CD14-positive monocyte (primary cell): ENCODE data around the gene DNASE1. TPM values are rescaled to one million over a fixed set of nuclear protein-coding genes. Genes with fewer than 3 reads are reported as not detected.

Experiments used
- DNase-seq, 3 donors: peaks; one replicate each; pipeline ENCODE4 v3.0.0-alpha.2; 2011 to 2022
- H2AFZ ChIP-seq: 2 replicates; pipeline ENCODE4 v1.6.0; 2012; ENCODE audit warnings: mild to moderate bottlenecking, low read depth, low read length, inconsistent platforms; ENCODE audit not compliant: insufficient read depth, poor library complexity, severe bottlenecking
- H3K27ac ChIP-seq, 2 donors: 1 replicate in 1 of 2; 2 replicates in 1 of 2; pipeline ENCODE4 v1.5.1; 2012 to 2013; ENCODE audit warnings: low read length in 2 of 2, control low read depth in 1 of 2, inconsistent platforms in 1 of 2, low read depth in 1 of 2, mild to moderate bottlenecking in 1 of 2
- H3K27me3 ChIP-seq, 2 donors: one replicate each; pipeline versions ENCODE4 v1.6.0 to v1.6.1; 2011 to 2013; ENCODE audit warnings: low read length in 2 of 2; ENCODE audit not compliant: control insufficient read depth in 2 of 2, insufficient read depth in 2 of 2
- H3K36me3 ChIP-seq, 2 donors: replicated peaks in 1 of 2; 1 replicate in 1 of 2; 2 replicates in 1 of 2; pipeline versions ENCODE4 v1.5.1 to v1.6.1; 2012 to 2013; ENCODE audit warnings: low read length in 2 of 2, control low read depth in 1 of 2, inconsistent platforms in 1 of 2, mild to moderate bottlenecking in 1 of 2; ENCODE audit not compliant: insufficient read depth in 2 of 2, control insufficient read depth in 1 of 2
- H3K4me1 ChIP-seq, 2 donors: 1 replicate in 1 of 2; 2 replicates in 1 of 2; pipeline versions ENCODE4 v1.5.1 to v1.6.1; 2012 to 2013; ENCODE audit warnings: low read length in 2 of 2, control low read depth in 1 of 2, inconsistent platforms in 1 of 2, mild to moderate bottlenecking in 1 of 2, moderate library complexity in 1 of 2; ENCODE audit not compliant: insufficient read depth in 2 of 2, control insufficient read depth in 1 of 2
- H3K4me2 ChIP-seq: replicated peaks from 2 replicates; pipeline ENCODE3; 2012; ENCODE audit warnings: low read length, moderate library complexity, mild to moderate bottlenecking; ENCODE audit not compliant: poor library complexity, severe bottlenecking; ENCODE audit errors: extremely low read depth
- H3K4me3 ChIP-seq, 3 experiments: fragments of 200-600 bp in 1 of 3; sonication (generic) in 1 of 3; replicated peaks in 1 of 3; 1 replicate in 2 of 3; 2 replicates in 1 of 3; pipeline ENCODE4 v1.5.1; 2011 to 2013; ENCODE audit warnings: low read length in 3 of 3, mild to moderate bottlenecking in 3 of 3, control low read depth in 2 of 3, low read depth in 2 of 3, inconsistent platforms in 1 of 3, moderate library complexity in 1 of 3
- H3K79me2 ChIP-seq: 2 replicates; pipeline ENCODE4 v1.6.0; 2012; ENCODE audit warnings: mild to moderate bottlenecking, control low read depth, inconsistent platforms, low read length, moderate library complexity; ENCODE audit not compliant: insufficient read depth
- H3K9ac ChIP-seq: 2 replicates; pipeline ENCODE4 v1.6.0; 2017; ENCODE audit warnings: low read length, mild to moderate bottlenecking; ENCODE audit not compliant: insufficient read depth, poor library complexity, severe bottlenecking
- H3K9me3 ChIP-seq, 2 donors: replicated peaks in 1 of 2; 1 replicate in 1 of 2; 2 replicates in 1 of 2; pipeline versions ENCODE4 v1.5.1 to v1.6.1; 2012 to 2013; ENCODE audit warnings: low read length in 2 of 2, control low read depth in 1 of 2; ENCODE audit not compliant: control insufficient read depth in 1 of 2, insufficient read depth in 1 of 2
- H4K20me1 ChIP-seq: 2 replicates; pipeline ENCODE4 v1.6.0; 2012; ENCODE audit warnings: mild to moderate bottlenecking, low read length, control low read depth, moderate library complexity; ENCODE audit not compliant: insufficient read depth
- H3K27ac Mint-ChIP-seq, 7 donors: one replicate each; pipeline ENCODE4 v1.8.0; 2020; ENCODE audit warnings: mild to moderate bottlenecking in 7 of 7, mixed read lengths in 7 of 7, moderate library complexity in 6 of 7, inconsistent platforms in 2 of 7
- H3K27me3 Mint-ChIP-seq, 3 donors: one replicate each; pipeline ENCODE4 v1.8.0; 2021 to 2022; ENCODE audit warnings: low read depth in 3 of 3, mild to moderate bottlenecking in 3 of 3, mixed read lengths in 3 of 3, moderate library complexity in 3 of 3, inconsistent platforms in 1 of 3
- H3K36me3 Mint-ChIP-seq, 2 donors: one replicate each; pipeline ENCODE4 v1.8.0; 2020; ENCODE audit warnings: mixed read lengths in 2 of 2, inconsistent platforms in 1 of 2, mild to moderate bottlenecking in 1 of 2
- H3K4me1 Mint-ChIP-seq: one replicate; pipeline ENCODE4 v1.8.0; 2020; ENCODE audit warnings: mild to moderate bottlenecking, mixed read lengths
- H3K4me3 Mint-ChIP-seq, 2 donors: one replicate each; pipeline ENCODE4 v1.8.0; 2020; ENCODE audit warnings: mild to moderate bottlenecking in 2 of 2, mixed read lengths in 2 of 2, moderate library complexity in 1 of 2
- H3K9me3 Mint-ChIP-seq, 7 donors: one replicate each; pipeline ENCODE4 v1.8.0; 2020 to 2022; ENCODE audit warnings: mixed read lengths in 7 of 7, mild to moderate bottlenecking in 6 of 7, moderate library complexity in 6 of 7, inconsistent platforms in 2 of 7
- WGBS: methylation state at CpG from one replicate; pipeline ENCODE4 v1.1.5; 2013; ENCODE audit warnings: missing lambda C conversion rate; ENCODE audit not compliant: insufficient coverage; 5-methylcytosine and 5-hydroxymethylcytosine counted together
- intact Hi-C, 2 donors: fragments of 100-400 bp; cut with micrococcal nuclease; formaldehyde crosslinking; loops; one replicate each; pipeline versions ENCODE4 v1.15.0 to v1.15.1; 2023
- polyA plus RNA-seq, 3 donors: library from polyadenylated mRNA; depleted of rRNA in 1 of 3; unstranded in 2 of 3; stranded (reverse) in 1 of 3; fragments of 300-500 nt in 2 of 3; fragments of >200 nt in 1 of 3; fragmentation: Illumina TruSeq in 2 of 3; gene quantifications; 1 replicate in 2 of 3; 2 replicates in 1 of 3; pipeline ENCODE4 v1.2.3, GENCODE V29; 2012 to 2021
- TF ChIP-seq, protein P1 (sequence below): fragments of 200-600 bp; IDR thresholded peaks from one replicate; pipeline ENCODE4 v1.8.0; 2022; ENCODE audit warnings: antibody characterized with exemption, mild to moderate bottlenecking

DNASE1 gene
- polyA plus RNA-seq, 3 donors: 1.5 to 21.1 TPM; not detected in 1

DNA sequence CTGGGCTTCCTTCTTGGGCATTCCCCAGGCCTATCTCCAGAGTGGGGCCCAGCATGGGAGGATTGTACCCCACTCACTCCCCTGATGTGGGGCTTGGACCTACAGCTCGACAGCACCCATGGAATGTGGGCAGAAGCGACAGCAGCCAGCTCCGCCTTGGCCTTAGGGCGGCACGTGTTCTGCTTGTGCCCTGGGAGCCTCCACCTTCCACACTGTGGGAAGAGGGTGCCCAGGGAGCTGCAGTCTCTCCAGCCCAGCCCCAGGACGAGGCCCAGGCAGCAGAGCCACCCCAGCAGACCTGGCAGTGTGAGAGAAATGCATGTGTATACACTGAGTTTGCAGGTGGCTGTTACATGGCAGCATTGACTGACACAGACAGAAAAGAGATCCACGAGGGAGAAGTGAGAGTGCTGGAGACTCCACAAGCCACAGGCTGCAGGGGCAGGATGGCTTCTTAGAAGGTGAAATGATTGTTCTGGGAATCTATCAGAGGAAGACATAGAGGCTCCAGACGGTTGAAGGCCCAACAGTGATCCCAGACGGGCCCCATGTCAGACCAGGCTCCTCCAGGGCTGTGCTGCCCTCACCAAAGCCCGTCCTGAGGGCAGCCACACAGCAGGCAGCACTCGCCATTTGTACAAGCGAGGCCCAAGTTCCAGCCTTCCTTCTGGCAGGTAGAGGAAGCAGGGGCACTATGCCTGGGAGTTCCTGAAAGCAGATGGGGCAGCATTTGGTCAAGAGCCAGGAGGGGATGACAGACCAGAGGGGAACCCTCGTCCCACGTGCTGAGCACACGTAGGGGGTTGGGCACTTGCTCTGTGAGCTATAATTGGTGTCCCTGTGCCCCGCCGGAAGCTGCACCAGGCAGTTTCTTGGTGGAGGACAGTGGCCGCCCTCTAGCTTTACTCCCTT, 2.8 kb upstream of the DNASE1 start:
- Histone ChIP-seq H3K27ac (no peak overlapping the region), H3K4me3 (no peak overlapping the region), H4K20me1 (no peaks in the 10 kb centered on the region), H3K9me3 (no peaks in the 10 kb centered on the region), H3K9ac (no peak overlapping the region), H3K79me2 (no peaks in the 10 kb centered on the region), H2AFZ (no peak overlapping the region), H3K27me3 (no peaks in the 10 kb centered on the region), H3K4me1 (no peaks in the 10 kb centered on the region), H3K4me2 (no peak overlapping the region), H3K36me3 (peaks cover 33 to 48% of the 10 kb centered on the region in 2 donors)
- TF ChIP-seq, protein P1, sequence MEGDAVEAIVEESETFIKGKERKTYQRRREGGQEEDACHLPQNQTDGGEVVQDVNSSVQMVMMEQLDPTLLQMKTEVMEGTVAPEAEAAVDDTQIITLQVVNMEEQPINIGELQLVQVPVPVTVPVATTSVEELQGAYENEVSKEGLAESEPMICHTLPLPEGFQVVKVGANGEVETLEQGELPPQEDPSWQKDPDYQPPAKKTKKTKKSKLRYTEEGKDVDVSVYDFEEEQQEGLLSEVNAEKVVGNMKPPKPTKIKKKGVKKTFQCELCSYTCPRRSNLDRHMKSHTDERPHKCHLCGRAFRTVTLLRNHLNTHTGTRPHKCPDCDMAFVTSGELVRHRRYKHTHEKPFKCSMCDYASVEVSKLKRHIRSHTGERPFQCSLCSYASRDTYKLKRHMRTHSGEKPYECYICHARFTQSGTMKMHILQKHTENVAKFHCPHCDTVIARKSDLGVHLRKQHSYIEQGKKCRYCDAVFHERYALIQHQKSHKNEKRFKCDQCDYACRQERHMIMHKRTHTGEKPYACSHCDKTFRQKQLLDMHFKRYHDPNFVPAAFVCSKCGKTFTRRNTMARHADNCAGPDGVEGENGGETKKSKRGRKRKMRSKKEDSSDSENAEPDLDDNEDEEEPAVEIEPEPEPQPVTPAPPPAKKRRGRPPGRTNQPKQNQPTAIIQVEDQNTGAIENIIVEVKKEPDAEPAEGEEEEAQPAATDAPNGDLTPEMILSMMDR: no peak
- H3K9me3 Mint-ChIP-seq: no peaks in the 10 kb centered on the region
- no peaks in the 10 kb centered on the region for H3K27me3 Mint-ChIP-seq
- intact Hi-C loops: no loop called here
- DNase-seq: no peak
- peaks cover 1% of the 10 kb centered on the region for H3K4me1 Mint-ChIP-seq
- no peak overlapping the region for H3K4me3 Mint-ChIP-seq
- H3K27ac Mint-ChIP-seq: peak overlapping the region in 2 of 7 donors; percentile 20 to 59
- peaks cover 48 to 70% of the 10 kb centered on the region in 2 donors for H3K36me3 Mint-ChIP-seq
- WGBS: 79% methylated on average over 18 of the region's 18 CpGs

DNA sequence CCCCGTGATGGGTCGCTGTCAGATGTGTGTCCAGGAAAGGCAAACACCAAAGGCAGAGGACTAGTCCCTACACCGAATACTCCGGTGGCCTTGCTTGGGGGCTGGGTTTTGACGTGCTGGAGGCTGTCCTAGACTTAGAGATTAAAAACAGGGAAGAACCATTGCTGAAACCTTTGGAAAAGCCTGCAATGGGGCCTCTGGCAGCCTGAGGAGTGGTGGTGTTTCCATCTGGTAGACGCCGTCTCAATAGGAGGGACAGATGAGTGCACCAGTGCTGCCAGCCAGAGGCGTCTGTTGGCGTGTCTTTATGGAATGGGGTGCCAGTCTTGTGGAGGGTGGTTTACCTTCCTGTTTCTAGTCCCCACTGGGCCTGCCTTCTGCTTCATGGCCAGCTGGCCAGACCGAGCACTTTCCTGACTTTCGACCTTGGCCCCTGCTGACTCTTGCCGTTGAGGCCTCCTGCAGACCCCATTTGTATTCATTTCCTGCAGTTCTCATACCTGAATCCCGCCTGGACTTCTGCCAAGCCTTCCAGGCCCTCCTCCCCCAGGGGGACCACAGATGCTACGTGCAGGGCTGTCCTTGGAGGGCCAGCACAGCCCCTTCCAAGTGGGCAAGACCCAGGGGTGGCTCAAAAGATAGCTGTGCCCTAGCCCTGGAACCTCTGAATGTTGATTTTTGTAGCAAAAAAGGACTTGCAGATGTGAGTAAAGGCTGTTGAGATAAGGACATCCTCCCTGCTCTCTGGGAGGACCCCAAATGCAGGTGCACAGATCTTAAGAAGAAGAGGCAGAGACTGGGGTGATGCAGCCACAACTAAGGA, 1.9 kb upstream of the DNASE1 start:
- H3K79me2 ChIP-seq: no peaks in the 10 kb centered on the region
- no peak overlapping the region for H3K4me3 ChIP-seq
- no peaks in the 10 kb centered on the region for H3K9me3 ChIP-seq
- H3K4me2 ChIP-seq: no peak overlapping the region
- 97% methylated on average over 12 of the region's 14 CpGs for WGBS
- DNase-seq: no peak
- no peak overlapping the region for H3K4me3 Mint-ChIP-seq
- peaks cover 1% of the 10 kb centered on the region for H3K4me1 Mint-ChIP-seq
- peaks cover 42 to 57% of the 10 kb centered on the region in 2 donors for H3K36me3 ChIP-seq
- H3K27me3 Mint-ChIP-seq: no peaks in the 10 kb centered on the region
- H3K4me1 ChIP-seq: no peaks in the 10 kb centered on the region
- no peaks in the 10 kb centered on the region for H3K27me3 ChIP-seq
- peaks cover 55 to 72% of the 10 kb centered on the region in 2 donors for H3K36me3 Mint-ChIP-seq
- TF ChIP-seq, protein P1: no peak
- H4K20me1 ChIP-seq: no peaks in the 10 kb centered on the region
- no peak overlapping the region for H2AFZ ChIP-seq
- intact Hi-C loops: no loop called here
- H3K27ac ChIP-seq: no peak overlapping the region
- no peak overlapping the region for H3K9ac ChIP-seq
- peak overlapping the region in 2 of 7 donors; percentile 13 to 55 for H3K27ac Mint-ChIP-seq
- no peaks in the 10 kb centered on the region for H3K9me3 Mint-ChIP-seq
